ENCODE measurements around the gene PFKFB2. TPM values are rescaled to one million over a fixed set of nuclear protein-coding genes. Genes with fewer than 3 reads are reported as not detected.

Gene PFKFB2
- polyA plus RNA-seq, 3 donors = 2.1 to 6.9 (median 2.3) TPM

GRCh38 chr1:207056673-207057072 lies 3.6 kb downstream of the PFKFB2 start:
- WGBS (ENCODE audit: insufficient coverage) = 100% methylated on average over 4 of the region's 6 CpGs
- TF ChIP-seq CTCF (IDR thresholded peaks at IDR 0.05) = no peak
- Histone ChIP-seq H3K9ac (ENCODE audit: insufficient read depth, low read length, poor library complexity, severe bottlenecking) (no peak overlapping the region), H3K4me1 (ENCODE audit: control insufficient read depth in 1 of 2, insufficient read depth in 2 of 2, low read length in 2 of 2) (peaks cover 33 to 34% of the 10 kb centered on the region in 2 donors), H4K20me1 (ENCODE audit: insufficient read depth, low read length) (no peaks in the 10 kb centered on the region), H2AFZ (ENCODE audit: insufficient read depth, low read depth, low read length, poor library complexity, severe bottlenecking) (no peak overlapping the region), H3K79me2 (ENCODE audit: insufficient read depth, low read length) (no peaks in the 10 kb centered on the region), H3K4me2 (replicated peaks; ENCODE audit: extremely low read depth, low read length, poor library complexity, severe bottlenecking) (no peak overlapping the region), H3K27me3 (ENCODE audit: control insufficient read depth in 2 of 2, insufficient read depth in 2 of 2, low read length in 2 of 2) (no peaks in the 10 kb centered on the region), H3K36me3 (replicated peaks in 1 of 2; ENCODE audit: control insufficient read depth in 1 of 2, insufficient read depth in 2 of 2, low read length in 2 of 2) (peaks cover 0 to 21% of the 10 kb centered on the region in 2 donors), H3K9me3 (replicated peaks in 1 of 2; ENCODE audit: control insufficient read depth in 1 of 2, insufficient read depth in 1 of 2, low read length in 2 of 2) (no peaks in the 10 kb centered on the region), H3K4me3 (replicated peaks in 1 of 3; ENCODE audit: low read depth in 2 of 3, low read length in 3 of 3) (no peak overlapping the region), H3K27ac (ENCODE audit: low read depth in 1 of 2, low read length in 2 of 2) (no peak overlapping the region)
- intact Hi-C loops (cut with micrococcal nuclease) = loop anchor here in 1 of 2 donors (10.0 kb wide), 1 partner anchor 278 kb away; no protein-coding TSS in a partner anchor
- peaks cover 44% of the 10 kb centered on the region for H3K4me1 Mint-ChIP-seq
- no peak for DNase-seq
- peaks cover 14 to 18% of the 10 kb centered on the region in 2 donors for H3K36me3 Mint-ChIP-seq
- peaks cover 0 to 3% (median 0%) of the 10 kb centered on the region in 3 donors for H3K27me3 Mint-ChIP-seq (ENCODE audit: low read depth in 3 of 3)
- H3K27ac Mint-ChIP-seq = no peak overlapping the region
- H3K4me3 Mint-ChIP-seq = no peak overlapping the region
- peaks cover 0 to 3% (median 0%) of the 10 kb centered on the region in 7 donors for H3K9me3 Mint-ChIP-seq

- H3K27ac ChIP-seq (ENCODE audit: low read depth in 1 of 2, low read length in 2 of 2) = no peak overlapping the region
- 100% methylated on average over 1 of the region's 4 CpGs for WGBS (ENCODE audit: insufficient coverage)
- Mint-ChIP-seq H3K4me1 (peaks cover 30% of the 10 kb centered on the region), H3K27ac (peak overlapping the region in 1 of 7 donors; percentile 31), H3K9me3 (peaks cover 0 to 2% (median 0%) of the 10 kb centered on the region in 7 donors), H3K27me3 (ENCODE audit: low read depth in 3 of 3) (peaks cover 0 to 3% (median 0%) of the 10 kb centered on the region in 3 donors), H3K36me3 (peaks cover 28 to 34% of the 10 kb centered on the region in 2 donors), H3K4me3 (no peak overlapping the region)
- no peaks in the 10 kb centered on the region for H4K20me1 ChIP-seq (ENCODE audit: insufficient read depth, low read length)
- H3K9me3 ChIP-seq (replicated peaks in 1 of 2; ENCODE audit: control insufficient read depth in 1 of 2, insufficient read depth in 1 of 2, low read length in 2 of 2) = no peaks in the 10 kb centered on the region
- H3K79me2 ChIP-seq (ENCODE audit: insufficient read depth, low read length) = no peaks in the 10 kb centered on the region
- no peak overlapping the region for H3K9ac ChIP-seq (ENCODE audit: insufficient read depth, low read length, poor library complexity, severe bottlenecking)
- H3K4me3 ChIP-seq (replicated peaks in 1 of 3; ENCODE audit: low read depth in 2 of 3, low read length in 3 of 3) = no peak overlapping the region
- no peak for DNase-seq
- no peak for TF ChIP-seq CTCF (IDR thresholded peaks at IDR 0.05)
- H2AFZ ChIP-seq (ENCODE audit: insufficient read depth, low read depth, low read length, poor library complexity, severe bottlenecking) = no peak overlapping the region
- H3K4me2 ChIP-seq (replicated peaks; ENCODE audit: extremely low read depth, low read length, poor library complexity, severe bottlenecking) = no peak overlapping the region
- no peaks in the 10 kb centered on the region for H3K27me3 ChIP-seq (ENCODE audit: control insufficient read depth in 2 of 2, insufficient read depth in 2 of 2, low read length in 2 of 2)
- H3K36me3 ChIP-seq (replicated peaks in 1 of 2; ENCODE audit: control insufficient read depth in 1 of 2, insufficient read depth in 2 of 2, low read length in 2 of 2) = peaks cover 16 to 37% of the 10 kb centered on the region in 2 donors
- peaks cover 21 to 25% of the 10 kb centered on the region in 2 donors for H3K4me1 ChIP-seq (ENCODE audit: control insufficient read depth in 1 of 2, insufficient read depth in 2 of 2, low read length in 2 of 2)
- intact Hi-C loops (cut with micrococcal nuclease) = loop anchor here in 1 of 2 donors (10.0 kb wide), 1 partner anchor 277 kb away; no protein-coding TSS in a partner anchor
Measured at GRCh38 chr1:207058252-207058651, 5.2 kb downstream of the PFKFB2 start.
